Hippocampal formation (tissue), 2 donors: ENCODE results near the gene RAB31.

Experiments used
- DNase-seq, 2 donors: peaks; one replicate each; lab custom pipeline; 2025; lab: John Stamatoyannopoulos, UW

RAB31 gene

DNA sequence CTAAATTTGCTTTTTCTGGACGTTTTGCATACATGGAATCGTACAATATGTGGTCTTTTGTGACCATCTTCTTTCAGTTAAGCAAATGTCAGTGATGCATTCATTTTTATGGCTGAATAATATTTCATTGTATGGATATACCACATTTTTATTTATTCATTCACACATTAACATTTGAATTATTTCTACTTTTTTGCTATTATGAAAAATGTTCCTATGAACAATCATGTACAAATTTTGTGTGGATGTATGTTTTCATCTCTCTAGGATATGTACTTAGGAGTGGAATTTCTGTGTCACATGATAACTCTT, 110.3 kb downstream of the RAB31 start:
- no peak for DNase-seq

DNA sequence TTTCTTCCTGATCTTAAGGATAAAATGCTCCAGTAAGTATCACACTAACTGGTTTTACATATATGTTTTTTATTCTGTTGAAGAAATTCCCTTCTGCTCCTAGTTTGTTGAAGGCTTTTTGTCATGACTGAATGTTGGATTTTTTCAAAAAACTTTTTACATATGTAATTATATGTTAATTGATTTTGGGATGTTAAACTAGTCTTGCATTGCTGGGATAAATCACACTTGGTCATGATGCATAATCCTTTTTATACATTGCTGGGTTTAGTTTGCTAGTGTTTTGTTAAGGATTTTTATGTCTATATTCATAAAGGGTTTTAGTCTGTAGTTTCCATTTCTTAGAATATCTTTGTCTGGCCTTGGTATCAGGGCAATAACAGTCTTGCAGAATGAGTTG, 112.0 kb downstream of the RAB31 start:
- no peak for DNase-seq

GRCh38 chr18:9820719-9821118, 112.6 kb downstream of the RAB31 start:
- DNase-seq, result no peak

GRCh38 chr18:9822587-9823185, 114.6 kb downstream of the RAB31 start:
- no peak for DNase-seq

GRCh38 chr18:9823805-9824473, 115.8 kb downstream of the RAB31 start:
- DNase-seq, result no peak

- DNase-seq, result no peak
These were observed 116.4 kb downstream of the RAB31 start for GRCh38 chr18:9824474-9824832.

GRCh38 chr18:9824952-9825371, 116.9 kb downstream of the RAB31 start:
- DNase-seq, result no peak

GRCh38 chr18:9825571-9826073, 117.5 kb downstream of the RAB31 start:
- no peak for DNase-seq

GRCh38 chr18:9826685-9827084, 118.6 kb downstream of the RAB31 start:
- no peak for DNase-seq

GRCh38 chr18:9827211-9827792, 119.2 kb downstream of the RAB31 start:
- DNase-seq, result no peak

DNA sequence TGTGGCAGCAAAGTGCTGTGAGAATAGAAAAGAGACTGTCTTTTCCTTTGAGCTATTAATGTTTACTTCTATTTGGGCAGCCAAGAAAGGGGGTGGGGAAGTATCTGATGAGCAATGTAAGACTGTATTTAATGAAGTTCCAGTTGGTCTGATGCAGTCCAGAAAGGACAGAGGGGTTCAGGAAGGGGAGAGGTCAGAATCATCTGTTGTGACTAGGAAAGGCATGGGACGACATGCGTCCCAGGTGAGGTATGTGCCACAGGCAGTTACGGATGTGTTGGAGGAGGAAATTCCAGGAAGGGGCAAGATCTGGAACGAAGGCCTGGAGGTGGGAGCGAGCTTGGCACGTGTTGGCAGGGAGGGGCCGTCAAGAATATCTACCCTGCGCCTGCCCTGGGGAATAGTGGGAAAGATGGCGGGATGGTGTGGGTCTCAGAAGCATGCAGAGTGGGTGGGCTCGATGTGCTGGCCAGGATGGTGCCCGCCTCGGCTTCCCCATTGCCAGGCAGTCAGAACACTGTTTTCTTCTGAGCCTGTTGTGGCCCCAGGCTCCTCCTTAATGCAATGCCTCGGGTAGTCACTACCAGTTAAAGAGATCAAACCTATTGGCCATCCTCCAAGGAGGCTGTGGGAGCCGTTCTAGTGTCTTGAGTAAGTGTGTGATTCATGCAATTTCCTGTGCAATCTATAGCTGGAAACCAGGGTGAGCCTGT, 119.8 kb downstream of the RAB31 start:
- DNase-seq, result no peak

- no peak for DNase-seq
These were observed 120.7 kb downstream of the RAB31 start for GRCh38 chr18:9828506-9829396.

DNA sequence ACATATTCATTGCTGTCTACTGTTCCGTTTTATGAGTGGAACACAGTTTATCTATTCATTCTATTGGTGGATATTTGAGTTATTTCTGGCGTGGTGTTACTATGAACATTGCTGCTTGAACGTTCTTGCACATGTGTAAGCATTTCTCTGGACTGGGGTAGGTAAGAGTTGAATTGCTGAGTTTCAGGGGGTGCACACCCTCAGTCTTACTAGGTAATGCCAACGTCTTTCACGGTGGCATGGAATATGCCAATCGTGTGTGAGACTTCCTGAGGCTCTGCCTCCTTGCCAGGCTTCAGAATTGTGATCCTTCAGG, 121.3 kb downstream of the RAB31 start:
- DNase-seq, result no peak

DNA sequence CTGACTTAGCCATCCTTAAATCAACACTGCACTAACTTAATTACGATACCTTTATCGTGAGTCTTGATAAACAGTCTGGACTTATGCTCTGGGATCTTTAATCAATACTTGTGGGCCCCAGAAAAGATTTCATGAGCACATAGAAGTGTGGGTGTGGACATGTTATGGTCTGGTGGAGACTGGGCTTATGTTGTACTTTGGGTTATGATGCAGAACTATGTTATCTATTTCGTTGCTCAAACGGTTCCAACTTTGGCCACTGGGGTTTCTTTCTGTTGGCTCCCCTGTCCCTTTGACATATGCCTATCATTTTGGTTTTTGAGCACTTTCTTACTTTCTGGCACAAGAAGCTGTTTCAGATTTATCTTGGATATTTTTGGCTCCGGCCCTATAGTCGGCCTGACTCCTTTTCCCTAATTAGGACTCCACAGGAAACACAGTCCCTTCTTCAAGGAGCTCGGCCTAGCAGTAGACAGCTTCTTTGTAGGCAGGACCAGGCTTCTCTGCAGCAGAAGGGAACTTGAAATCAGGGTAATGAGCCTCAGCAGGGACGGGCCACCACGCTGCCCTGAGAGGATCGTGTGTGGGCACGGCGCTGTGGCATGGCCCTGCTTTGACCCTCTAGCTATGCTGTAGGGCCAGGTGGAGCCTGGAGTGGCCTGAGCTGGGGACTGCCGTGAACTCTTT, 123.1 kb downstream of the RAB31 start:
- DNase-seq, result no peak

DNA sequence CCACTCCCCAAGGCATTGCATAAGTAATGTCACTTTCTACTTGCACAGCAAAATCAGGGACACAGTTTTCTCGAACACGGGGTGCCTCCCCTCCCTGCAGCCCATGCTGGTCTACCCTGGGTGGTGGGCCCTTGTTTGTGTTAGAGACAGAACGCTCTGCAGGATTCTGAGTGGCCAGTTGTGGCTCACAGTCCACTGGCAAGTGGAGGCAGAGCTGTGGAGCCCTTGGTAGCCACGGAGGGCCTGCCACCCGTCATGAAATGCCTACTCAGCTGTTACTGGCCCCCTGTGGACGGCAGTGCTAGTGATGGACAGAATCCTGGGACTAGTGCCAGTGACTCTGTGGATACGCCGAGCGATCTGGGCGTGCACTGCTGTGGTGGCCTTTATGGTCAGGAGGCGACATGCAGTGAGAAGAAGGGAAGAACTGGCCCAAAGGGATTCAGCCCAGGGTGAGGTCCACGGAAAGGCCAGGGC, 123.7 kb downstream of the RAB31 start:
- no peak for DNase-seq

- no peak for DNase-seq
These were observed 124.8 kb downstream of the RAB31 start for GRCh38 chr18:9832871-9833270.

DNA sequence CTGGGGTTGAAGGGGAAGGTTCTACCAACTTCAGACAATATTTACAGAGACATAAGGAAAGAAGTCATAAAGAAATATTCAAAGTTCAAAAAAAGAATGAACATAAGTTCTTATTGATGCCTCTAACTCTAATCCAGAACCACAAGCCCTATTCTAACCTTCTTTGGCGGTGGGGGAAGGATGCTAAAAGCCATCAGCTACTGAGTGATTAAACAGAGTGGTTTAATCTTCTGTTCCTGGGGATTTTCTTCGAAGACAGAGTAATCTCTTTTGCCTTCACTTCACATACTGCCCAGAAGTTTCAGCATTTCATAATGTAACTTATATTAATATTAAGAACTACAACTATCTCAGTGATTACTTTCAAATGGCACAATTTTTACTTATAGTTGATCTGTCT, 126.5 kb downstream of the RAB31 start:
- no peak for DNase-seq

- no peak for DNase-seq
These were observed 127.1 kb downstream of the RAB31 start for GRCh38 chr18:9835113-9835755.

DNA sequence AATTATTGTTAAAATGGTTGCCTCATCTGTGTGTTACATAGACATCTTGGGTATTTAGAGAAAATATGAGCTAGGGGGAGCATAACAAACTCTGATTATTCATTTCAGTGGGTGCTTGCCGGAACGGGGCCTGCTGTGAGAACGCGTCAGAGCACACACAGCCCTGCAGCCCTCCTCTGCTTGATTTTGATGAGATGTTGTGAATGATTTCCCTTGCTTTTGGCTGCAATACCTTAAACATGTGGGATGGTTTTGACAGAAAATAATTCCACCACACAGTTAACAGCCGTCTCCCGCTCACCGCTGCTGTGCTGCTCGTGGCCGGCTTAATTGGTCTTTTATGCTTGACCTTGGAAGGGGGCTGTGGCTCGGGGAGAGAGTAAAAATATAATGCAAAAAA, 127.7 kb downstream of the RAB31 start:
- no peak for DNase-seq

DNA sequence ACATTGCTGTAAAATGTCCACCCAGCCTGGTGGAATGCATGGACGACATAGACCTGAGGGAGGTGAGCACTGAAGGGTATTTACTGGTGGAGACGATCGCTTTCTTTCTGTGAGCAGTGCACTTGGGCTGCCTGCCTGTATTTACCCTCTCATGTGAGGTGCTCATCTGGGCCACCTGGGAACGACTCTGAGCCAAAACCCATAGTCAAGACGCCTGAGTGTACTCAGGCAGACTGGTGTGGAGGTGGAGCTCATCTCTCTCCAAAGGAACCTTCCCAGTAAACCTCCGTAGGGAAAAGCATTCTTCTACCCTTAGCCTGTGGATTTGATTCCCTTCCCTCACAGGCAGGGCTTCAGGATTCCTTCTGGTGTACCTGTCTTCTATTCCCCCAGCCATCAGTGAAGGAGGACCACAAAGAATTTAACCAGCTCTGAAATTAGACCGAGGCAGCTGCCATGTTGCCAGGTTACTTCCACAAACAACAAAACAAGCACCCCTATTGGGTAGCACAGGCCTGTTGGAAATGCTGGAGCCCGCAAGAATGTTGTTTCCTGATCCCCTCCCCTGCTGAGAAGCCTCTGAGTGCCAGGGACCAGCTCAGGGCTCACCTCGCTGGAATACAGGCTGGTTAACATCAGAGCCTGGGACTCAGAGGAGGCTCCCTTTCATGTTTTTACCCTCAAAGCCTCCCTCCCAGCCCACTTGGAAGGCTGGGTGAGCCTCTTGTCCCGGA, 130.2 kb downstream of the RAB31 start:
- DNase-seq, result no peak
